ENCODE measurements around the gene SETD1B. TPM values are rescaled to one million over a fixed set of nuclear protein-coding genes. Genes with fewer than 3 reads are reported as not detected.

The SETD1B gene
- total and polyA plus RNA-seq, 12 donors = 2.1 to 27.3 (median 11.9) TPM

- no peak overlapping the region for H3K4me3 ChIP-seq
- H3K27me3 ChIP-seq = no peaks in the 10 kb centered on the region
- H3K4me1 ChIP-seq (replicated peaks in 1 of 2) = peaks cover 8 to 18% of the 10 kb centered on the region in 2 donors
- peak overlapping the region in 3 of 5 donors; percentile 6 to 30 (median 12) for H3K27ac ChIP-seq
- H3K36me3 ChIP-seq (replicated peaks in 1 of 2) = no peaks in the 10 kb centered on the region
- WGBS, 4 donors = 57 to 67% (median 62%) methylated on average over 11 to 12 of the region's 12 CpGs
- H3K9me3 ChIP-seq (replicated peaks in 1 of 3) = no peaks in the 10 kb centered on the region
- DNase-seq = peak in 1 of 7 donors; percentile 47
- TF ChIP-seq CTCF (IDR thresholded peaks at IDR 0.05) (no peak), POLR2A (IDR thresholded peaks at IDR 0.05) (no peak)
- intact Hi-C loops (cut with DNase I) = no loop called here
Measured at GRCh38 chr12:121781484-121781997, 22.3 kb upstream of the SETD1B start.

- H3K4me3 ChIP-seq = no peak overlapping the region
- no peak for TF ChIP-seq CTCF (IDR thresholded peaks at IDR 0.05)
- no peak for TF ChIP-seq POLR2A (IDR thresholded peaks at IDR 0.05)
- H3K36me3 ChIP-seq (replicated peaks in 1 of 2) = no peaks in the 10 kb centered on the region
- WGBS, 4 donors = 47 to 57% (median 52%) methylated on average over 13 to 14 of the region's 14 CpGs
- DNase-seq = no peak
- H3K27me3 ChIP-seq = no peaks in the 10 kb centered on the region
- H3K4me1 ChIP-seq (replicated peaks in 1 of 2) = peaks cover 10 to 23% of the 10 kb centered on the region in 2 donors
- no peaks in the 10 kb centered on the region for H3K9me3 ChIP-seq (replicated peaks in 1 of 3)
- intact Hi-C loops (cut with DNase I) = no loop called here
- H3K27ac ChIP-seq = peak overlapping the region in 3 of 5 donors; percentile 6 to 30 (median 12)
Measured at GRCh38 chr12:121781998-121782979, 21.5 kb upstream of the SETD1B start.

- intact Hi-C loops (cut with DNase I) = no loop called here
- Histone ChIP-seq H3K27ac (peak overlapping the region in 2 of 5 donors; percentile 54 to 73), H3K27me3 (no peaks in the 10 kb centered on the region), H3K4me1 (replicated peaks in 1 of 2) (peaks cover 10 to 26% of the 10 kb centered on the region in 2 donors), H3K4me3 (no peak overlapping the region), H3K36me3 (replicated peaks in 1 of 2) (no peaks in the 10 kb centered on the region), H3K9me3 (replicated peaks in 1 of 3) (no peaks in the 10 kb centered on the region)
- 75 to 88% (median 84%) methylated on average over 6 of the region's 6 CpGs for WGBS, 4 donors
- TF ChIP-seq CTCF (IDR thresholded peaks at IDR 0.05) (no peak), POLR2A (IDR thresholded peaks at IDR 0.05) (no peak)
- DNase-seq = no peak
Measured at GRCh38 chr12:121783766-121784165, 20.0 kb upstream of the SETD1B start.

DNA sequence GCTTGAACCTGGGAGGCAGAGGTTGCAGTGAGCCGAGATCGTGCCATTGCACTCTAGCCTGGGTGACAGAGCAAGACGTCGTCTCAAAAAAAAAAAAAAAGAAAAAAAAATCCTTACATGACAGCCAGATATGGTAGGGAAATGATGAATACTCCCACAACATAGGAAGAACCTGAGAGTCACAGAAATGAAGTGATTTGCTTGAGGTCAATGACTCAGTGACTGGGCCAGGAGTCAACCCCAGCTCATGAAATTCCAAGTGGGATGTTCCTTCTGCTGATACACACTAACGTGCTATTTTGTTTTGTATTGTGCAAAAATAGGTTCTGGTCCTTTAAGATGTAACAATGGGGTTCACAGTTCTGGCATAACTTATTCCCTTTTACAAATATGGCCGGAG, 19.3 kb upstream of the SETD1B start:
- TF ChIP-seq POLR2A (IDR thresholded peaks at IDR 0.05) (no peak), CTCF (IDR thresholded peaks at IDR 0.05) (no peak)
- no peaks in the 10 kb centered on the region for H3K36me3 ChIP-seq (replicated peaks in 1 of 2)
- H3K27ac ChIP-seq = peak overlapping the region in 3 of 5 donors; percentile 55 to 73 (median 68)
- peaks cover 10 to 29% of the 10 kb centered on the region in 2 donors for H3K4me1 ChIP-seq (replicated peaks in 1 of 2)
- WGBS, 4 donors = 15 to 34% (median 23%) methylated on average over 6 of the region's 6 CpGs
- H3K27me3 ChIP-seq = no peaks in the 10 kb centered on the region
- intact Hi-C loops (cut with DNase I) = no loop called here
- DNase-seq = peak in 6 of 7 donors; percentile 71 to 87 (median 78)
- no peaks in the 10 kb centered on the region for H3K9me3 ChIP-seq (replicated peaks in 1 of 3)
- H3K4me3 ChIP-seq = no peak overlapping the region

Data from adrenal gland (tissue), 12 donors.